GM18519 (cell line): ENCODE measurements around the gene ZNF821.
A peak's percentile ranks its signal among the peaks of the same experiment; 100 is the strongest.
"Not testable (repeated sequence)": the region's sequence is repeated elsewhere in the genome, so short reads cannot be mapped to it uniquely, and the experiment has no call there.

Experiments
- ATAC-seq: cut with Tn5 transposase; IDR thresholded peaks from one replicate; pipeline ENCODE4 v1.9.1; 2021; ENCODE audit warnings: mild to moderate bottlenecking, moderate library complexity; ENCODE audit not compliant: unreplicated experiment, low FRiP score

ZNF821 gene

GRCh38 chr16:71903608-71904007 lies 19.6 kb upstream of the ZNF821 start:
- ATAC-seq = no peak

- ATAC-seq = no peak
Measured at GRCh38 chr16:71902656-71903365, 18.8 kb upstream of the ZNF821 start.

GRCh38 chr16:71899171-71899570 lies 15.2 kb upstream of the ZNF821 start:
- ATAC-seq = no peak

GRCh38 chr16:71896764-71897368 lies 12.9 kb upstream of the ZNF821 start:
- ATAC-seq = no peak

- peak; percentile 19 for ATAC-seq
Measured at GRCh38 chr16:71895679-71896365, 11.8 kb upstream of the ZNF821 start.

- peak; percentile 66 for ATAC-seq
Measured at GRCh38 chr16:71894921-71895678, 11.1 kb upstream of the ZNF821 start, which contains the start of gene IST1. Gene IST1, plus strand, starts transcription at chr16:71895531. Its CDS starts 20,110 bp downstream, at chr16:71915641.

- no peak for ATAC-seq
Measured at GRCh38 chr16:71894229-71894920, 10.4 kb upstream of the ZNF821 start.

GRCh38 chr16:71893888-71894228 lies 9.9 kb upstream of the ZNF821 start:
- no peak for ATAC-seq

- no peak for ATAC-seq
Measured at GRCh38 chr16:71889147-71889546, 5.2 kb upstream of the ZNF821 start.

GRCh38 chr16:71885261-71885650 lies 1.3 kb upstream of the ZNF821 start:
- no peak for ATAC-seq

GRCh38 chr16:71883168-71883848 lies 674 bp downstream of the ZNF821 start:
- ATAC-seq = no peak

- ATAC-seq = peak; percentile 32
Measured at GRCh38 chr16:71882505-71883167, 1.3 kb downstream of the ZNF821 start.

GRCh38 chr16:71880176-71880575 lies 3.8 kb downstream of the ZNF821 start:
- no peak for ATAC-seq

GRCh38 chr16:71878911-71879310 lies 5.1 kb downstream of the ZNF821 start:
- no peak for ATAC-seq

GRCh38 chr16:71873199-71873598 lies 10.8 kb downstream of the ZNF821 start:
- no peak for ATAC-seq

GRCh38 chr16:71870818-71871217 lies 13.2 kb downstream of the ZNF821 start:
- ATAC-seq = no peak

- no peak for ATAC-seq
Measured at GRCh38 chr16:71869089-71869488, 14.9 kb downstream of the ZNF821 start.

- ATAC-seq = no peak
Measured at GRCh38 chr16:71867939-71868338, 16.0 kb downstream of the ZNF821 start.

- not testable (repeated sequence) for ATAC-seq
Measured at GRCh38 chr16:71867175-71867574, 16.8 kb downstream of the ZNF821 start.
